PC-9 (cell line): ENCODE results near the gene TMEM203. TPM values are rescaled to one million over a fixed set of nuclear protein-coding genes. Genes with fewer than 3 reads are reported as not detected.

ENCODE experiments used
- microRNA-seq: library from miRNA; unstranded; fragments of <30 nt; microRNA quantifications from one replicate; pipeline ENCODE4 v1.2.0, GENCODE V29; 2021; ENCODE audit warnings: borderline number of aligned reads, borderline replicate concordance
- total RNA-seq: library from RNA; stranded (reverse); gene quantifications from 2 replicates; pipeline ENCODE4 v1.2.3, GENCODE V29; 2021

Gene TMEM203
- total RNA-seq, 1 experiment from 2014 or later, result 45.5 TPM

Small RNAs within 50 kb of the gene (microRNA-seq; reads per million reads assigned to microRNA genes)
- gene MIR3621, result not detected

Other genes starting within 250 kb of the TMEM203 start
- 1.7 and 2.0 TPM in 2 replicates for gene PTGDS, start 228.1 kb downstream of the TMEM203 start, total RNA-seq
- gene LCNL1, start 222.7 kb downstream of the TMEM203 start, total RNA-seq, result 0.41 and 0.43 TPM in 2 replicates
- gene PAXX, start 213.2 kb downstream of the TMEM203 start, total RNA-seq, result 54.9 and 78.9 TPM in 2 replicates
- gene CLIC3, start 209.1 kb downstream of the TMEM203 start, total RNA-seq, result 24.1 and 39.7 TPM in 2 replicates
- 79.2 and 115 TPM in 2 replicates for gene ABCA2, start 177.4 kb downstream of the TMEM203 start, total RNA-seq
- not detected in 2 replicates for gene FUT7, start 173.6 kb downstream of the TMEM203 start, total RNA-seq
- gene NPDC1, start 159.5 kb downstream of the TMEM203 start, total RNA-seq, result 89.8 and 137 TPM in 2 replicates
- 9.0 and 14.1 TPM in 2 replicates for gene ENTPD2, start 151.6 kb downstream of the TMEM203 start, total RNA-seq
- 46.9 and 50.3 TPM in 2 replicates for gene SAPCD2, start 135.1 kb downstream of the TMEM203 start, total RNA-seq
- gene UAP1L1, start 128.1 kb downstream of the TMEM203 start, total RNA-seq, result 9.9 and 14.7 TPM in 2 replicates
- 79.3 and 107 TPM in 2 replicates for gene MAN1B1, start 118.7 kb downstream of the TMEM203 start, total RNA-seq
- gene DPP7, start 90.9 kb downstream of the TMEM203 start, total RNA-seq, result 104 and 126 TPM in 2 replicates
- gene GRIN1, start 66.5 kb downstream of the TMEM203 start, total RNA-seq, result 0.10 TPM in 1 of 2 replicates, not detected in the other
- gene LRRC26, start 35.6 kb downstream of the TMEM203 start, total RNA-seq, result 2.3 and 2.5 TPM in 2 replicates
- 0.74 and 1.5 TPM in 2 replicates for gene TMEM210, start 33.6 kb downstream of the TMEM203 start, total RNA-seq
- gene ANAPC2, start 17.1 kb downstream of the TMEM203 start, total RNA-seq, result 92.1 and 95.4 TPM in 2 replicates
- gene SSNA1, start 17.0 kb downstream of the TMEM203 start, total RNA-seq, result 98.7 and 109 TPM in 2 replicates
- gene TPRN, start 4.9 kb downstream of the TMEM203 start, total RNA-seq, result 61.0 and 61.8 TPM in 2 replicates
- 27.7 and 28.8 TPM in 2 replicates for gene NDOR1, start 52 bp upstream of the TMEM203 start, total RNA-seq
- 31.3 and 38.0 TPM in 2 replicates for gene RNF208, start 16.6 kb upstream of the TMEM203 start, total RNA-seq
- gene CYSRT1, start 19.5 kb upstream of the TMEM203 start, total RNA-seq, result 9.0 and 15.2 TPM in 2 replicates
- 3.9 and 4.7 TPM in 2 replicates for gene RNF224, start 21.9 kb upstream of the TMEM203 start, total RNA-seq
- gene SLC34A3, start 25.3 kb upstream of the TMEM203 start, total RNA-seq, result 1.4 and 2.5 TPM in 2 replicates
- 441 and 494 TPM in 2 replicates for gene TUBB4B, start 35.6 kb upstream of the TMEM203 start, total RNA-seq
- gene STPG3, start 45.6 kb upstream of the TMEM203 start, total RNA-seq, result 0.45 and 0.46 TPM in 2 replicates
- gene NELFB, start 49.7 kb upstream of the TMEM203 start, total RNA-seq, result 94.2 and 103 TPM in 2 replicates
- 48.9 and 59.9 TPM in 2 replicates for gene TOR4A, start 72.1 kb upstream of the TMEM203 start, total RNA-seq
- gene NRARP, start 96.6 kb upstream of the TMEM203 start, total RNA-seq, result 20.6 and 25.8 TPM in 2 replicates
- gene EXD3, start 217.5 kb upstream of the TMEM203 start, total RNA-seq, result 23.7 and 38.5 TPM in 2 replicates
- 10.5 and 22.8 TPM in 2 replicates for gene NOXA1, start 217.7 kb upstream of the TMEM203 start, total RNA-seq
- 5.4 and 5.9 TPM in 2 replicates for gene ENTPD8, start 235.7 kb upstream of the TMEM203 start, total RNA-seq